ENCODE measurements around the gene TKT.

GRCh38 chr3:53293867-53294266, 38.0 kb upstream of the TKT start:
- TF ChIP-seq EZH2phosphoT487 (IDR thresholded peaks at IDR 0.05; ENCODE audit: borderline replicate concordance), result no peak
- TF ChIP-seq POLR2A (IDR thresholded peaks at IDR 0.05; ENCODE audit: borderline replicate concordance, extremely low read depth, insufficient read depth, insufficient read length), result no peak
- no peak for TF ChIP-seq CTCF (IDR thresholded peaks at IDR 0.05 in 2 of 3, conservative IDR thresholded peaks at IDR 0.05 in 1 of 3; ENCODE audit: borderline replicate concordance in 1 of 3, insufficient read depth in 1 of 3, low read depth in 2 of 3, low read length in 2 of 3)
- no peak for TF ChIP-seq POLR2AphosphoS5 (IDR thresholded peaks at IDR 0.05; ENCODE audit: low read depth, low read length)
- TF ChIP-seq RAD21 (IDR thresholded peaks at IDR 0.05; ENCODE audit: low read depth), result no peak
- no peak for TF ChIP-seq SP1 (IDR thresholded peaks at IDR 0.05; ENCODE audit: low read depth)
- TF ChIP-seq EZH2 (IDR thresholded peaks at IDR 0.05), result no peak
- TF ChIP-seq MAX (IDR thresholded peaks at IDR 0.05), result no peak
- TF ChIP-seq ATF3 (IDR thresholded peaks at IDR 0.05), result no peak
- TF ChIP-seq CEBPB (IDR thresholded peaks at IDR 0.05; ENCODE audit: low read depth), result no peak
- no peak for TF ChIP-seq CBX3 (IDR thresholded peaks at IDR 0.05; ENCODE audit: low read depth)
- no peak for TF ChIP-seq JUND (IDR thresholded peaks at IDR 0.05)

All from HCT116 (cell line).